SJCRH30 (cell line): ENCODE measurements around the gene FCN3. TPM values are rescaled to one million over a fixed set of nuclear protein-coding genes. Genes with fewer than 3 reads are reported as not detected.
A peak's percentile ranks its signal among the peaks of the same experiment; 100 is the strongest.
"Not testable (repeated sequence)": the region's sequence is repeated elsewhere in the genome, so short reads cannot be mapped to it uniquely, and the experiment has no call there.

Experiments
- DNase-seq, 2 experiments: peaks; one replicate each; pipeline ENCODE4 v3.0.0-alpha.2; 2015 to 2020
- H3K27ac ChIP-seq: fragments of 250-450 bp; sonication (Bioruptor Pico); 2 replicates; pipeline ENCODE4 v1.5.1; 2020; ENCODE audit warnings: mild to moderate bottlenecking, moderate library complexity
- H3K27me3 ChIP-seq: fragments of 250-450 bp; sonication (Bioruptor Pico); 2 replicates; pipeline ENCODE4 v1.5.1; 2020; ENCODE audit warnings: mild to moderate bottlenecking, moderate library complexity
- H3K36me3 ChIP-seq: fragments of 250-450 bp; sonication (Bioruptor Pico); 2 replicates; pipeline ENCODE4 v1.5.1; 2020; ENCODE audit warnings: mild to moderate bottlenecking, moderate library complexity
- H3K4me1 ChIP-seq: fragments of 250-450 bp; sonication (Bioruptor Pico); 2 replicates; pipeline ENCODE4 v1.5.1; 2020; ENCODE audit warnings: mild to moderate bottlenecking, moderate library complexity
- H3K4me3 ChIP-seq: fragments of 250-450 bp; sonication (Bioruptor Pico); 2 replicates; pipeline ENCODE4 v1.5.1; 2020; ENCODE audit warnings: mild to moderate bottlenecking, moderate library complexity
- H3K9me3 ChIP-seq: fragments of 250-450 bp; sonication (Bioruptor Pico); replicated peaks from 2 replicates; pipeline ENCODE4 v1.5.1; 2020; ENCODE audit warnings: mild to moderate bottlenecking, moderate library complexity
- total RNA-seq: library from RNA; depleted of rRNA; stranded (reverse); fragments of >200 nt; shearing (Covaris generic); gene quantifications from 2 replicates; pipeline ENCODE4 v1.2.3, GENCODE V29; 2014

Gene FCN3
- total RNA-seq, 1 experiment from 2014 or later: not detected

GRCh38 chr1:27393641-27394281 lies 19.1 kb upstream of the FCN3 start:
- no peak for DNase-seq
- Histone ChIP-seq H3K27ac (no peak overlapping the region), H3K9me3 (no peaks in the 10 kb centered on the region), H3K36me3 (no peaks in the 10 kb centered on the region), H3K4me1 (peaks cover 8% of the 10 kb centered on the region), H3K4me3 (no peak overlapping the region), H3K27me3 (no peaks in the 10 kb centered on the region)

GRCh38 chr1:27392778-27393635 lies 18.4 kb upstream of the FCN3 start:
- no peaks in the 10 kb centered on the region for H3K36me3 ChIP-seq
- peak overlapping the region; percentile 41; the same call in 1 of the 2 replicates for H3K27ac ChIP-seq
- peak overlapping the region; percentile 81 for H3K4me3 ChIP-seq
- peaks cover 8% of the 10 kb centered on the region for H3K4me1 ChIP-seq
- no peak for DNase-seq
- H3K27me3 ChIP-seq: no peaks in the 10 kb centered on the region
- no peaks in the 10 kb centered on the region for H3K9me3 ChIP-seq

- Histone ChIP-seq H3K9me3 (no peaks in the 10 kb centered on the region), H3K27ac (peak within 1 kb of the TSS; percentile 41; the same call in 1 of the 2 replicates), H3K36me3 (no peaks in the 10 kb centered on the region), H3K27me3 (no peaks in the 10 kb centered on the region), H3K4me1 (peaks cover 8% of the 10 kb centered on the region), H3K4me3 (peak within 1 kb of the TSS; percentile 81)
- DNase-seq: peak; percentile 95 to 98
Observed at GRCh38 chr1:27392096-27392777, 17.6 kb upstream of the FCN3 start, which contains the start of gene GPR3. TSS of gene GPR3 (plus strand) at chr1:27392622. CDS start at chr1:27393799, 1,177 bp downstream.

GRCh38 chr1:27391511-27392095 lies 17.0 kb upstream of the FCN3 start:
- Histone ChIP-seq H3K9me3 (no peaks in the 10 kb centered on the region), H3K27ac (no peak overlapping the region), H3K4me1 (peaks cover 8% of the 10 kb centered on the region), H3K4me3 (peak overlapping the region; percentile 81), H3K27me3 (no peaks in the 10 kb centered on the region), H3K36me3 (no peaks in the 10 kb centered on the region)
- DNase-seq: peak; percentile 43 to 57

GRCh38 chr1:27388337-27389005 lies 13.8 kb upstream of the FCN3 start:
- peak; percentile 62 to 83 for DNase-seq

GRCh38 chr1:27384797-27385196 lies 10.2 kb upstream of the FCN3 start:
- not testable (repeated sequence) for H3K4me3 ChIP-seq, H3K27ac ChIP-seq, DNase-seq, H3K36me3 ChIP-seq, H3K9me3 ChIP-seq, H3K4me1 ChIP-seq
- H3K27me3 ChIP-seq: peaks cover 13% of the 10 kb centered on the region

More at GRCh38 chr1:27388337-27389005, 13.8 kb upstream of the FCN3 start:
- Histone ChIP-seq H3K4me3 (no peak overlapping the region), H3K4me1 (no peaks in the 10 kb centered on the region), H3K9me3 (no peaks in the 10 kb centered on the region), H3K27me3 (no peaks in the 10 kb centered on the region), H3K27ac (no peak overlapping the region), H3K36me3 (no peaks in the 10 kb centered on the region)

GRCh38 chr1:27383661-27384060 lies 9.0 kb upstream of the FCN3 start:
- no peak overlapping the region for H3K4me3 ChIP-seq
- no peaks in the 10 kb centered on the region for H3K36me3 ChIP-seq
- no peaks in the 10 kb centered on the region for H3K4me1 ChIP-seq
- H3K9me3 ChIP-seq: no peaks in the 10 kb centered on the region
- no peak overlapping the region for H3K27ac ChIP-seq
- H3K27me3 ChIP-seq: peaks cover 22% of the 10 kb centered on the region
- no peak for DNase-seq

GRCh38 chr1:27383039-27383605 lies 8.5 kb upstream of the FCN3 start, which contains the start of gene CD164L2:
TSS of gene CD164L2 (minus strand) at chr1:27383333. CDS start at chr1:27383239, 94 bp downstream.
- no peaks in the 10 kb centered on the region for H3K4me1 ChIP-seq
- DNase-seq: no peak
- H3K27ac ChIP-seq: no peak within 1 kb of the TSS
- no peaks in the 10 kb centered on the region for H3K9me3 ChIP-seq
- H3K36me3 ChIP-seq: no peaks in the 10 kb centered on the region
- H3K4me3 ChIP-seq: no peak within 1 kb of the TSS
- peaks cover 22% of the 10 kb centered on the region for H3K27me3 ChIP-seq

GRCh38 chr1:27381969-27382762 lies 7.5 kb upstream of the FCN3 start:
- H3K27ac ChIP-seq: no peak overlapping the region
- peaks cover 22% of the 10 kb centered on the region for H3K27me3 ChIP-seq
- H3K36me3 ChIP-seq: no peaks in the 10 kb centered on the region
- H3K4me1 ChIP-seq: no peaks in the 10 kb centered on the region
- no peak for DNase-seq
- no peaks in the 10 kb centered on the region for H3K9me3 ChIP-seq
- no peak overlapping the region for H3K4me3 ChIP-seq

- DNase-seq: no peak
- Histone ChIP-seq H3K9me3 (no peaks in the 10 kb centered on the region), H3K36me3 (no peaks in the 10 kb centered on the region), H3K27ac (no peak overlapping the region), H3K4me3 (no peak overlapping the region), H3K27me3 (peaks cover 26% of the 10 kb centered on the region), H3K4me1 (no peaks in the 10 kb centered on the region)
Observed at GRCh38 chr1:27380766-27381733, 6.4 kb upstream of the FCN3 start.

- H3K9me3 ChIP-seq: no peaks in the 10 kb centered on the region
- H3K4me3 ChIP-seq: no peak overlapping the region
- H3K36me3 ChIP-seq: no peaks in the 10 kb centered on the region
- H3K4me1 ChIP-seq: no peaks in the 10 kb centered on the region
- H3K27ac ChIP-seq: no peak overlapping the region
- no peak for DNase-seq
- H3K27me3 ChIP-seq: peaks cover 31% of the 10 kb centered on the region
Observed at GRCh38 chr1:27380224-27380623, 5.6 kb upstream of the FCN3 start.

- no peak for DNase-seq
Observed at GRCh38 chr1:27379564-27380122, 5.0 kb upstream of the FCN3 start.

More at GRCh38 chr1:27379564-27380122, 5.0 kb upstream of the FCN3 start:
- Histone ChIP-seq H3K27me3 (peaks cover 31% of the 10 kb centered on the region), H3K4me1 (no peaks in the 10 kb centered on the region), H3K36me3 (no peaks in the 10 kb centered on the region), H3K9me3 (no peaks in the 10 kb centered on the region), H3K4me3 (no peak overlapping the region), H3K27ac (no peak overlapping the region)
